DOHH2 (cell line): ENCODE data around the gene PI16.

Source experiments
- H3F3A ChIP-seq: fragments of 200-600 bp; sonication (generic), shearing (Covaris generic); 2 replicates; pipeline ENCODE4 v1.6.0; 2016; ENCODE audit warnings: antibody characterized with exemption, mild to moderate bottlenecking; ENCODE audit not compliant: control insufficient read depth, insufficient read depth
- H3K27ac ChIP-seq: fragments of 200-600 bp; sonication (generic); 2 replicates; pipeline ENCODE4 v1.5.1; 2014; ENCODE audit warnings: low read depth, mild to moderate bottlenecking, low read length, moderate library complexity
- H3K27me3 ChIP-seq: fragments of 200-600 bp; sonication (generic); 2 replicates; pipeline ENCODE4 v1.6.1; 2014; ENCODE audit warnings: mild to moderate bottlenecking, low read length, mixed read lengths; ENCODE audit not compliant: control insufficient read depth
- H3K36me3 ChIP-seq: fragments of 200-600 bp; sonication (generic); 2 replicates; pipeline ENCODE4 v1.6.1; 2014; ENCODE audit warnings: mild to moderate bottlenecking, low read length, moderate library complexity, mixed read lengths; ENCODE audit not compliant: control insufficient read depth
- H3K4me1 ChIP-seq: fragments of 200-600 bp; sonication (generic); 2 replicates; pipeline ENCODE4 v1.6.1; 2014; ENCODE audit warnings: mild to moderate bottlenecking, low read length, mixed read lengths; ENCODE audit not compliant: control insufficient read depth
- H3K4me2 ChIP-seq: fragments of 200-600 bp; sonication (generic); 2 replicates; pipeline ENCODE4 v1.6.0; 2014; ENCODE audit warnings: mild to moderate bottlenecking, low read length, moderate library complexity
- H3K4me3 ChIP-seq: fragments of 200-600 bp; sonication (generic); 2 replicates; pipeline ENCODE4 v1.5.1; 2014; ENCODE audit warnings: mild to moderate bottlenecking, low read length, mixed read lengths
- H3K79me2 ChIP-seq: fragments of 200-600 bp; sonication (generic); 2 replicates; pipeline ENCODE4 v1.6.1; 2014; ENCODE audit warnings: mild to moderate bottlenecking, low read length, mixed read lengths; ENCODE audit not compliant: control insufficient read depth
- H3K9me2 ChIP-seq: fragments of 200-600 bp; sonication (generic); replicated peaks from 2 replicates; pipeline ENCODE4 v1.6.1; 2014; ENCODE audit warnings: mild to moderate bottlenecking, low read length, mixed read lengths; ENCODE audit not compliant: control insufficient read depth
- H3K9me3 ChIP-seq: fragments of 200-600 bp; sonication (generic); 2 replicates; pipeline ENCODE4 v1.6.1; 2014; ENCODE audit warnings: antibody characterized with exemption, low read length, mixed read lengths; ENCODE audit not compliant: control insufficient read depth, insufficient read depth
- H4K20me1 ChIP-seq: fragments of 200-600 bp; sonication (generic); 2 replicates; pipeline ENCODE4 v1.6.0; 2014; ENCODE audit warnings: low read depth, mild to moderate bottlenecking, antibody characterized with exemption, low read length, moderate library complexity; ENCODE audit not compliant: control insufficient read depth, insufficient read depth
- CTCF ChIP-seq: fragments of 200-600 bp; sonication (generic); IDR thresholded peaks from one replicate; pipeline ENCODE4 v1.5.1; 2014; ENCODE audit warnings: antibody characterized with exemption, mild to moderate bottlenecking, low read depth, low read length; ENCODE audit not compliant: poor library complexity, severe bottlenecking
- EZH2phosphoT487 ChIP-seq: fragments of 200-600 bp; sonication (generic); IDR thresholded peaks from 2 replicates; pipeline ENCODE4 v1.6.1; 2017; ENCODE audit warnings: borderline replicate concordance, mild to moderate bottlenecking, antibody characterized with exemption, low read length, moderate library complexity, mixed read lengths

PI16 gene

GRCh38 chr6:36975231-36976006 lies 20.9 kb downstream of the PI16 start:
- H3K27ac ChIP-seq: no peak overlapping the region
- H4K20me1 ChIP-seq: peaks cover under 1% of the 10 kb centered on the region; the same call in 1 of the 2 replicates
- H3K4me1 ChIP-seq: no peaks in the 10 kb centered on the region
- peaks cover 94% of the 10 kb centered on the region for H3K36me3 ChIP-seq
- peaks cover 16% of the 10 kb centered on the region for H3K79me2 ChIP-seq
- no peaks in the 10 kb centered on the region for H3K27me3 ChIP-seq
- H3K9me2 ChIP-seq: no peaks in the 10 kb centered on the region
- TF ChIP-seq CTCF (no peak), EZH2phosphoT487 (no peak)
- no peak overlapping the region for H3K4me2 ChIP-seq
- no peak overlapping the region for H3K4me3 ChIP-seq
- H3F3A ChIP-seq: 0 out of 2 replicates have a peak, but pooled peaks cover 3% of the 10 kb centered on the region
- H3K9me3 ChIP-seq: no peaks in the 10 kb centered on the region

- no peak overlapping the region for H3K27ac ChIP-seq
- no peaks in the 10 kb centered on the region for H3K9me3 ChIP-seq
- no peak overlapping the region for H3K4me2 ChIP-seq
- no peak for TF ChIP-seq CTCF
- no peak for TF ChIP-seq EZH2phosphoT487
- H4K20me1 ChIP-seq: peaks cover 4% of the 10 kb centered on the region; the same call in 1 of the 2 replicates
- no peaks in the 10 kb centered on the region for H3K4me1 ChIP-seq
- no peak overlapping the region for H3K4me3 ChIP-seq
- H3K9me2 ChIP-seq: no peaks in the 10 kb centered on the region
- H3K79me2 ChIP-seq: peaks cover 21% of the 10 kb centered on the region
- H3F3A ChIP-seq: 0 out of 2 replicates have a peak, but pooled peaks cover 3% of the 10 kb centered on the region
- peaks cover 94% of the 10 kb centered on the region for H3K36me3 ChIP-seq
- H3K27me3 ChIP-seq: no peaks in the 10 kb centered on the region
Observed at GRCh38 chr6:36976007-36976264, 21.4 kb downstream of the PI16 start.

- H3K9me3 ChIP-seq: no peaks in the 10 kb centered on the region
- no peak for TF ChIP-seq EZH2phosphoT487
- no peak for TF ChIP-seq CTCF
- H3K27me3 ChIP-seq: no peaks in the 10 kb centered on the region
- no peaks in the 10 kb centered on the region for H3K9me2 ChIP-seq
- H3K36me3 ChIP-seq: peaks cover 91% of the 10 kb centered on the region
- no peak overlapping the region for H3K27ac ChIP-seq
- H3K4me3 ChIP-seq: no peak overlapping the region
- H3K4me2 ChIP-seq: no peak overlapping the region
- H4K20me1 ChIP-seq: peaks cover 7% of the 10 kb centered on the region
- H3K79me2 ChIP-seq: peaks cover 26% of the 10 kb centered on the region
- H3K4me1 ChIP-seq: no peaks in the 10 kb centered on the region
- H3F3A ChIP-seq: 0 out of 2 replicates have a peak, but pooled peaks cover 3% of the 10 kb centered on the region
Observed at GRCh38 chr6:36976509-36976908, 22.0 kb downstream of the PI16 start.
